NCI-H1105 treated with DMSO at 0.1 percent for 48 hours (cell line): Measurements from ENCODE around the gene PRRT1.

ENCODE experiments used
- DNase-seq: peaks from one replicate; lab custom pipeline; 2025; lab: John Stamatoyannopoulos, UW

PRRT1 gene

GRCh38 chr6:32174416-32174815 lies 22.7 kb upstream of the PRRT1 start:
- no peak for DNase-seq

DNA sequence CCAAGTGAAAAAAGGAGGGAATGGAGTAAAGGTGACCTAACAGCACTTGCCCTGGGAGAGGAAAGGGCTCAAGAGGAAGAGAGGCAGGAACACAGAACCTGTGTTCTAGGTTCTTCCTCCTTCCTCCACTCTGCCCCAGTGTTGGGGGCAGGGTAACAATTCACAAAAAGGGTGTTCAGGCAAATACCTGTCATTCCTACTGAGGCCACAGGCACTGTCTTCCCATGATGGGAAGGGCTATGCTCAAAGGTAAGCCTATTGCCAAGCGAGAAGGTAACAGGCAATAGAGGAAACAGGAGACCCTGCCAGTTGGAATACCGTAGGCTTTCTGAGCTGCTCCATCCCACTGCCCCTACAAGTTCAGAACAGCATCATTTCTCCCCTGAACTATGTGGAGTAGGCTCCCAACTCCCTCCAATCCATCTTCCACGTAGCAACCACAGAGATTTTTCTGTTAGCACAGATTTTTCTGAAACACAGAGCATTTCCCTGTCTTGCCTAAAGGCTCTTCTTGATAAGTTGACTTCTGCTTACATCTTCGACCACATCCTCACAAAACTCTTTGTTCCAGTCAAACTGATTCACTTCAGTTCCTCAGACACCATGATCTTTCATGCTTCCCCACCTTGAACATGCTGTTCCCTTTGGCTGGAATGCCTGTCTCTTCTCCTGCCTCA lies 21.4 kb upstream of the PRRT1 start:
- no peak for DNase-seq

- DNase-seq: no peak
Measured at GRCh38 chr6:32171234-32171633, 19.5 kb upstream of the PRRT1 start.

DNA sequence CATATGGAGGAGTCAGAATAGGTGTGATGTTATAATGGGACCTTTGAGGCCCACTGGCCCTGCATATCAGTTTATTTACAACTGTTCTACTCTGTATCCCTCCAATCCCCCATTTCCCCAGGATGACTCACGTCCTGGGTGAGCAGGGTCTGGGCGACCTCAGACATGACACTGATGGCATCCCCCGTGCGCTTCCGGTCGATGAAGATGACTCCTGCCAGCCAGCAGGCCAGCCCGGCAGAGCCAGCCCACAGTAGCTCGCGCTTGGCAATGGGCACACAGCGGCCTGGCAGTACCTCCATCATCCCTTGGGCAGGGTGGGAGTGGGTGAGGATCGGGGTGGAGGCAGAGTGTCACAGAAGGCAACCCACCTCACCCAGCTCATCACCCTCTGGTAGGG lies 18.6 kb upstream of the PRRT1 start:
- no peak for DNase-seq

GRCh38 chr6:32168807-32169591 lies 17.3 kb upstream of the PRRT1 start:
- no peak for DNase-seq

DNA sequence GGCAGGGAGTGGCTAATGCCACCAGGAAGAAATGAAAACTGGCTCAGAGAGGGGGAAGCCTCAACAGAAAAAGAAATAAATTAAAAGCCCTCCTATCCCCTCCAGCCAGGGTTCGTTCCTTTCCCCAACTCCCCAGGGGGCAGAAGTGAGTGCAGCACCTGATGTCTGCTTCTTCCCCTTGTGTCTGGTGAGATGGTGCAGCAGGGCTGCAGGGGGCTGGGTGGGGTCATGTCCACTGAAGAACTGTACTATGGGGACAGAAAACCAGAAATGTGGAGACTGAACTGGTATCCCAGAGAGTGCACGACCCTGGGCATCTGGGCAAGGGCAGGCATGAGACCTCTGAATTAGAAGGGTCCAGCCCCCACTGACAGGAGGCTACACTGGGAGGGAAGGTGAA lies 16.6 kb upstream of the PRRT1 start:
- no peak for DNase-seq

- no peak for DNase-seq
Measured at GRCh38 chr6:32167761-32168262, 16.1 kb upstream of the PRRT1 start.

DNA sequence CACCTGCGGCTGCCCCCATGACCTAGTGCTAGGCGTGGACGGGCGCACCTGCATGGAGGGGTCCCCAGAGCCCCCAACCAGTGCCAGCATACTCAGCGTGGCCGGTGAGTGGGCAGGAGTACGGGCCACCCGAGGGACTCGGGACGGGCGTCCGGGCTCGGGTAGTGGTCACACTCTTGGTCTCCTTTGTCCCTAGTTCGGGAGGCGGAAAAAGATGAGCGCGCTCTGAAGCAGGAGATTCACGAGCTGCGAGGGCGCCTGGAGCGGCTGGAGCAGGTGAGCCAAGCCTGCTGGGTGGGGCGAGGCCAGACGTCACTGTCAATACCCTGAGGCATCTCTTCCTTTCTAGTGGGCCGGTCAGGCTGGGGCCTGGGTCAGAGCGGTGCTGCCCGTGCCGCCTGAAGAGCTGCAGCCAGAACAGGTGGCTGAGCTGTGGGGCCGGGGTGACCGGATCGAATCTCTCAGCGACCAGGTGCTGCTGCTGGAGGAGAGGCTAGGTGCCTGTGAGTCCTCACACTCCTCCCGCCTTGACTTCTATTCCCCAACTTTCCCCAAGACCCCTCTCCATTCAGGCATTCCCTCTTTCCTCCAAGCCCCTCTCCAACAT lies 15.5 kb upstream of the PRRT1 start:
- no peak for DNase-seq

GRCh38 chr6:32166411-32167061 lies 14.8 kb upstream of the PRRT1 start:
- no peak for DNase-seq

- DNase-seq: no peak
Measured at GRCh38 chr6:32164295-32164694, 12.6 kb upstream of the PRRT1 start, which contains the start of gene EGFL8. EGFL8 (plus strand) TSS chr6:32164595; CDS start chr6:32166166, 1,571 bp downstream.

DNA sequence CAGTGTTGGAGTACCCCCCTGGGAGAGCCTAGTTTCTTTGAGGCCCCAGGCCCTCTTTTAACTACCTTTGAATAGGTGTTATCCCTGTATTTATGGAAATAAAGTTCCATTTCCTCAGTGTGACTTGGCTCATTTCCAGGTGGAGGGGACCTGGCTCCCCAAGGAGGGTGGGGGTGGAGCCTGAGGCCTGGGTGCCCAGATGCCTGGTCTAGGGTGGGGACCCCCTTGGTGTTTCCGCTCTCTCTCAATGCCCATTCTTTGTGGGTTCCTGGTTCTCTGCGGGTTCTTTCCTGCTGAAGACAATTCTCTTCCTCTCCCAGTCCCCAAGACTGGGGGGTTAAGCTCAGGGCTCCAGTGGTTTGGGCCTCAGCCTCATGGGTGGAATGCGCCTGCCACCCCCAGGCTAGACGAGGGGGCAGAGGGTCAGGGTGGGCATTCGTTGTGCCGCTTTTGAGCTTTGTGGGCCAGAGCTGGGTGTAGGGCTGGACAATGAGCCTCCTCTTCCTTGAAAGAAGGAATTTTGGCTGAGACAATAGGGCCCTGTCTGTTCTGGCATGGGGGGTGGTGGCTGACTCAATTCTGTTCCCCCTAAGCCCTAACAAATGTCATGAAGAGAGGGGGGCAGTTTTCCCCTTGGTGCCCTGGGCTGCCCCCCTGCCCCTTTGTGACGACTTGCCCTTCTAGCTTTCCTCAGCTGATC lies 12.0 kb upstream of the PRRT1 start:
- DNase-seq: no peak

GRCh38 chr6:32158052-32158451 lies 6.3 kb upstream of the PRRT1 start:
- DNase-seq: no peak

DNA sequence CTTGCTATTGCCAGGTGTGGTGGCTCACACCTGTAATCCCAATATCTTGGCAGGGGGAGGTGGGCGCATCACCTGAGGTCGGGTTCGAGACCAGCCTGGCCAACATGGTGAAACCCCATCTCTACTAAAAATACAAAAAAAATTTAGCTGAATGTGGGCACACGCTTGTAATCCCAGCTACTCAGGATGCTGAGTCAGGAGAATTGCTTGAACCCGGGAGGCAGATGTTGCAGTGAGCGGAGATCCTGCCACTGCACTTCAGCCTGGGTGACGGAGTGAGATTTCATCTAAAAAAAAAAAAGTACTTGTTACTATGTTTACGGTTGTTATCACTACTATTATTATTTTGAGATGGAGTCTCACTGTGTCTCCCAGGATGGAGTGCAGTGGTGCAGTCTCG lies 5.2 kb upstream of the PRRT1 start:
- DNase-seq: no peak

GRCh38 chr6:32154514-32155161 lies 2.9 kb upstream of the PRRT1 start:
- DNase-seq: peak; percentile 67

- DNase-seq: peak; percentile 82
Measured at GRCh38 chr6:32153564-32154513, 2.1 kb upstream of the PRRT1 start, which contains the start of gene PPT2. PPT2 (plus strand) TSS chr6:32154141; CDS start chr6:32154595, 454 bp downstream.

- no peak for DNase-seq
Measured at GRCh38 chr6:32152769-32153563, 1.2 kb upstream of the PRRT1 start.

GRCh38 chr6:32151181-32151862 lies 417 bp downstream of the PRRT1 start:
- DNase-seq: no peak
